Measurements from ENCODE around the gene SPC25. TPM values are rescaled to one million over a fixed set of nuclear protein-coding genes. Genes with fewer than 3 reads are reported as not detected.

SPC25 gene
- total and polyA plus RNA-seq, 2 of the 13 experiments (the other 11 are each of a cell fraction or from before 2014, with no cell fraction given): 11.3 to 26.5 TPM

DNA sequence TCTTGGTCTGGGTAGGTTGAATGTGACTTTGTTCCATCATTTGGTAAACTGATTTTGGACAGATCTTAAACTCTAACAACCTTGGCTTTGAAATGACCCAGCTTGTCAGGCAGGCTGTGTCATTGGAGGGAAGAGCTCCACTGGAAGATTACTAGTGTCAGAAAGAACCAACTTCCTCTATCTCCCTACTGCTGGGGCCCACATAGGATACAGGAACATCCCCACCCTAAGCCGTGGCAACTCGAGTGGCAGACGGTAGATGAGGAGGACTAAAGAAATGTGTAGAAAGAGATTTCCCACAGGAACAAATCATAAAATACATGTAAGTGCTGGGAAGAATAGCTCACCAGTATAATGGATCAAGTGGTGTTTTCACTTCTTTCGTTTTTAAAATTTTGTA lies 6.6 kb upstream of the SPC25 start:
- H3K4me2 ChIP-seq (ENCODE audit: low read depth, low read length): no peak overlapping the region
- H3K4me1 ChIP-seq (ENCODE audit: insufficient read depth, low read length): no peaks in the 10 kb centered on the region
- no peaks in the 10 kb centered on the region for H3K9me3 ChIP-seq (ENCODE audit: low read length)
- ATAC-seq (no peak), DNase-seq (ENCODE audit: low spot score) (no peak), FAIRE-seq (no peak)
- no peaks in the 10 kb centered on the region for H3K79me2 ChIP-seq (ENCODE audit: insufficient read depth, low read length)
- CTCF ChIA-PET (ENCODE audit: low intra/inter-chr PET ratio, low total read pairs): no interaction called here
- POLR2A ChIA-PET: no interaction called here
- H3K27ac ChIP-seq (ENCODE audit: extremely low read length, insufficient read depth, low read length): no peak overlapping the region
- H3K27me3 ChIP-seq (ENCODE audit: control insufficient read depth in 1 of 2, insufficient read depth in 2 of 2, low read length in 2 of 2): peaks cover 0 to 5% of the 10 kb centered on the region in 2 experiments; a peak in 2 of 5 replicates
- BruUV-seq (replicated peaks): no TSS peak
- H2AFZ ChIP-seq (ENCODE audit: low read length): no peak overlapping the region
- 50% methylated on average over 4 of the region's 4 CpGs for WGBS (ENCODE audit: low lambda C conversion rate)
- TF ChIP-seq, protein P1, sequence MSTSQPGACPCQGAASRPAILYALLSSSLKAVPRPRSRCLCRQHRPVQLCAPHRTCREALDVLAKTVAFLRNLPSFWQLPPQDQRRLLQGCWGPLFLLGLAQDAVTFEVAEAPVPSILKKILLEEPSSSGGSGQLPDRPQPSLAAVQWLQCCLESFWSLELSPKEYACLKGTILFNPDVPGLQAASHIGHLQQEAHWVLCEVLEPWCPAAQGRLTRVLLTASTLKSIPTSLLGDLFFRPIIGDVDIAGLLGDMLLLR (CRISPR knock-in tag; IDR thresholded peaks at IDR 0.05): no peak
- TF ChIP-seq ZFP36L2 (CRISPR knock-in tag; IDR thresholded peaks at IDR 0.05): no peak
- TF ChIP-seq, protein P2, sequence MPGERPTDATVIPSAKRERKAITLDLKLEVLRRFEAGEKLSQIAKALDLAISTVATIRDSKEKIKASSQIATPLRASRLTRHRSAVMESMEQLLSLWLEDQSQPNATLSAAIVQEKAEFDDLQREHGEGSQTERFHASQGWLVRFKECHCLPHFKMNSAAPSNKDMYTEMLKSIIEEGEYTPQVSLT (CRISPR knock-in tag; IDR thresholded peaks at IDR 0.05; ENCODE audit: borderline replicate concordance, low read depth): no peak
- no peak for TF ChIP-seq TOPORS (CRISPR knock-in tag; IDR thresholded peaks at IDR 0.05)
- intact Hi-C loops (cut with micrococcal nuclease; ENCODE audit: unreplicated experiment) (no loop called here), in situ Hi-C loops (cut with HindIII; ENCODE audit: extremely low pct_ligation_motif_present, low pct_unique_long_range_greater_than_20kb) (no loop called here)
- H3K36me3 ChIP-seq (replicated peaks in 1 of 2; ENCODE audit: control insufficient read depth in 1 of 2, insufficient read depth in 2 of 2, low read length in 2 of 2): no peaks in the 10 kb centered on the region
- no peak overlapping the region for H3K4me3 ChIP-seq (replicated peaks in 1 of 3; ENCODE audit: insufficient read depth in 1 of 3, low read depth in 2 of 3, low read length in 3 of 3)
- no peaks in the 10 kb centered on the region for H4K20me1 ChIP-seq (ENCODE audit: insufficient read depth, low read length)
- no peak overlapping the region for H3K9ac ChIP-seq (ENCODE audit: insufficient read depth, low read depth, low read length)

DNA sequence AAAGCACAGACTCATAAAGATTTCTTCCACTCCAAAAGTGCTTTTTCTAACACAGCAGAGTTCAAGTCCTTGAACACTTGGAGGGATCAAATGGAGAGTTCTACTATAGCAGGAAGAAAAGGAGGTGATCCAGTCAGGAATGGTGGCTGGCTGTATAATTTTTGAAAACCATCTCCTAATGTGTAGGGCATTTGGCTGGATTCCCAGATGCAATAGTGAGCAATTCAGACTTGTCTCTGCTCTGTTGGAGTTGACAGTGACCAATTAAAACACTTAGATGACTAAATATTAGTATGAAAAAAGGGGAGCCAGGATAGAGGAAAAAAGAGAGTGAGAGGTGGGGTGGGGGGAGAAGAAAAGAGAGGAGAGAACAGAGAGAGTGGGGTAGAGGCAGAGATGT lies 5.5 kb upstream of the SPC25 start:
- H3K36me3 ChIP-seq (replicated peaks in 1 of 2; ENCODE audit: control insufficient read depth in 1 of 2, insufficient read depth in 2 of 2, low read length in 2 of 2): no peaks in the 10 kb centered on the region
- H3K4me3 ChIP-seq (replicated peaks in 1 of 3; ENCODE audit: insufficient read depth in 1 of 3, low read depth in 2 of 3, low read length in 3 of 3): no peak overlapping the region
- intact Hi-C loops (cut with micrococcal nuclease; ENCODE audit: unreplicated experiment) (no loop called here), in situ Hi-C loops (cut with HindIII; ENCODE audit: extremely low pct_ligation_motif_present, low pct_unique_long_range_greater_than_20kb) (no loop called here)
- peaks cover 0 to 5% of the 10 kb centered on the region in 2 experiments; a peak in 2 of 5 replicates for H3K27me3 ChIP-seq (ENCODE audit: control insufficient read depth in 1 of 2, insufficient read depth in 2 of 2, low read length in 2 of 2)
- H3K27ac ChIP-seq (ENCODE audit: extremely low read length, insufficient read depth, low read length): no peak overlapping the region
- no peak overlapping the region for H2AFZ ChIP-seq (ENCODE audit: low read length)
- H3K4me1 ChIP-seq (ENCODE audit: insufficient read depth, low read length): no peaks in the 10 kb centered on the region
- no peaks in the 10 kb centered on the region for H4K20me1 ChIP-seq (ENCODE audit: insufficient read depth, low read length)
- POLR2A ChIA-PET: no interaction called here
- H3K9me3 ChIP-seq (ENCODE audit: low read length): no peaks in the 10 kb centered on the region
- CTCF ChIA-PET (ENCODE audit: low intra/inter-chr PET ratio, low total read pairs): no interaction called here
- H3K9ac ChIP-seq (ENCODE audit: insufficient read depth, low read depth, low read length): no peak overlapping the region
- FAIRE-seq (no peak), DNase-seq (ENCODE audit: low spot score) (no peak), ATAC-seq (no peak)
- no TSS peak for BruUV-seq (replicated peaks)
- no peak overlapping the region for H3K4me2 ChIP-seq (ENCODE audit: low read depth, low read length)
- no peaks in the 10 kb centered on the region for H3K79me2 ChIP-seq (ENCODE audit: insufficient read depth, low read length)
- TF ChIP-seq, protein P3, sequence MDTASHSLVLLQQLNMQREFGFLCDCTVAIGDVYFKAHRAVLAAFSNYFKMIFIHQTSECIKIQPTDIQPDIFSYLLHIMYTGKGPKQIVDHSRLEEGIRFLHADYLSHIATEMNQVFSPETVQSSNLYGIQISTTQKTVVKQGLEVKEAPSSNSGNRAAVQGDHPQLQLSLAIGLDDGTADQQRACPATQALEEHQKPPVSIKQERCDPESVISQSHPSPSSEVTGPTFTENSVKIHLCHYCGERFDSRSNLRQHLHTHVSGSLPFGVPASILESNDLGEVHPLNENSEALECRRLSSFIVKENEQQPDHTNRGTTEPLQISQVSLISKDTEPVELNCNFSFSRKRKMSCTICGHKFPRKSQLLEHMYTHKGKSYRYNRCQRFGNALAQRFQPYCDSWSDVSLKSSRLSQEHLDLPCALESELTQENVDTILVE (CRISPR knock-in tag; IDR thresholded peaks at IDR 0.05): no peak
- TF ChIP-seq ZNF605 (CRISPR knock-in tag; IDR thresholded peaks at IDR 0.05): no peak
- TF ChIP-seq, protein P4, sequence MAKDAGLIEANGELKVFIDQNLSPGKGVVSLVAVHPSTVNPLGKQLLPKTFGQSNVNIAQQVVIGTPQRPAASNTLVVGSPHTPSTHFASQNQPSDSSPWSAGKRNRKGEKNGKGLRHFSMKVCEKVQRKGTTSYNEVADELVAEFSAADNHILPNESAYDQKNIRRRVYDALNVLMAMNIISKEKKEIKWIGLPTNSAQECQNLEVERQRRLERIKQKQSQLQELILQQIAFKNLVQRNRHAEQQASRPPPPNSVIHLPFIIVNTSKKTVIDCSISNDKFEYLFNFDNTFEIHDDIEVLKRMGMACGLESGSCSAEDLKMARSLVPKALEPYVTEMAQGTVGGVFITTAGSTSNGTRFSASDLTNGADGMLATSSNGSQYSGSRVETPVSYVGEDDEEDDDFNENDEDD (CRISPR knock-in tag; IDR thresholded peaks at IDR 0.05; ENCODE audit: borderline replicate concordance): no peak
- no peak for TF ChIP-seq MED1 (CRISPR knock-in tag; IDR thresholded peaks at IDR 0.05)
- TF ChIP-seq STAG1 (CRISPR knock-in tag; IDR thresholded peaks at IDR 0.05): no peak
- TF ChIP-seq, protein P5, sequence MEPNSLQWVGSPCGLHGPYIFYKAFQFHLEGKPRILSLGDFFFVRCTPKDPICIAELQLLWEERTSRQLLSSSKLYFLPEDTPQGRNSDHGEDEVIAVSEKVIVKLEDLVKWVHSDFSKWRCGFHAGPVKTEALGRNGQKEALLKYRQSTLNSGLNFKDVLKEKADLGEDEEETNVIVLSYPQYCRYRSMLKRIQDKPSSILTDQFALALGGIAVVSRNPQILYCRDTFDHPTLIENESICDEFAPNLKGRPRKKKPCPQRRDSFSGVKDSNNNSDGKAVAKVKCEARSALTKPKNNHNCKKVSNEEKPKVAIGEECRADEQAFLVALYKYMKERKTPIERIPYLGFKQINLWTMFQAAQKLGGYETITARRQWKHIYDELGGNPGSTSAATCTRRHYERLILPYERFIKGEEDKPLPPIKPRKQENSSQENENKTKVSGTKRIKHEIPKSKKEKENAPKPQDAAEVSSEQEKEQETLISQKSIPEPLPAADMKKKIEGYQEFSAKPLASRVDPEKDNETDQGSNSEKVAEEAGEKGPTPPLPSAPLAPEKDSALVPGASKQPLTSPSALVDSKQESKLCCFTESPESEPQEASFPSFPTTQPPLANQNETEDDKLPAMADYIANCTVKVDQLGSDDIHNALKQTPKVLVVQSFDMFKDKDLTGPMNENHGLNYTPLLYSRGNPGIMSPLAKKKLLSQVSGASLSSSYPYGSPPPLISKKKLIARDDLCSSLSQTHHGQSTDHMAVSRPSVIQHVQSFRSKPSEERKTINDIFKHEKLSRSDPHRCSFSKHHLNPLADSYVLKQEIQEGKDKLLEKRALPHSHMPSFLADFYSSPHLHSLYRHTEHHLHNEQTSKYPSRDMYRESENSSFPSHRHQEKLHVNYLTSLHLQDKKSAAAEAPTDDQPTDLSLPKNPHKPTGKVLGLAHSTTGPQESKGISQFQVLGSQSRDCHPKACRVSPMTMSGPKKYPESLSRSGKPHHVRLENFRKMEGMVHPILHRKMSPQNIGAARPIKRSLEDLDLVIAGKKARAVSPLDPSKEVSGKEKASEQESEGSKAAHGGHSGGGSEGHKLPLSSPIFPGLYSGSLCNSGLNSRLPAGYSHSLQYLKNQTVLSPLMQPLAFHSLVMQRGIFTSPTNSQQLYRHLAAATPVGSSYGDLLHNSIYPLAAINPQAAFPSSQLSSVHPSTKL (CRISPR knock-in tag; IDR thresholded peaks at IDR 0.05): no peak
- TF ChIP-seq MYNN (CRISPR knock-in tag; IDR thresholded peaks at IDR 0.05; ENCODE audit: low read depth): no peak
- no peak for TF ChIP-seq ETV5 (CRISPR knock-in tag; IDR thresholded peaks at IDR 0.05; ENCODE audit: borderline replicate concordance)
- no peak for TF ChIP-seq ZNF562 (CRISPR knock-in tag; IDR thresholded peaks at IDR 0.05; ENCODE audit: borderline replicate concordance)

Data from HepG2 (cell line).